PC-9 (cell line): ENCODE data around the gene IBA57.

Experiments
- EZH2 ChIP-seq: fragments of 200-600 bp; sonication (generic); IDR thresholded peaks from 2 replicates; pipeline ENCODE4 v1.8.0; 2017; ENCODE audit warnings: antibody characterized with exemption, low read depth
- TF ChIP-seq, protein P1 (sequence below): fragments of 200-600 bp; sonication (generic); conservative IDR thresholded peaks from 2 replicates; pipeline ENCODE4 v1.6.1; 2017; ENCODE audit warnings: mixed run types, antibody characterized with exemption, mild to moderate bottlenecking, moderate library complexity

DNA sequence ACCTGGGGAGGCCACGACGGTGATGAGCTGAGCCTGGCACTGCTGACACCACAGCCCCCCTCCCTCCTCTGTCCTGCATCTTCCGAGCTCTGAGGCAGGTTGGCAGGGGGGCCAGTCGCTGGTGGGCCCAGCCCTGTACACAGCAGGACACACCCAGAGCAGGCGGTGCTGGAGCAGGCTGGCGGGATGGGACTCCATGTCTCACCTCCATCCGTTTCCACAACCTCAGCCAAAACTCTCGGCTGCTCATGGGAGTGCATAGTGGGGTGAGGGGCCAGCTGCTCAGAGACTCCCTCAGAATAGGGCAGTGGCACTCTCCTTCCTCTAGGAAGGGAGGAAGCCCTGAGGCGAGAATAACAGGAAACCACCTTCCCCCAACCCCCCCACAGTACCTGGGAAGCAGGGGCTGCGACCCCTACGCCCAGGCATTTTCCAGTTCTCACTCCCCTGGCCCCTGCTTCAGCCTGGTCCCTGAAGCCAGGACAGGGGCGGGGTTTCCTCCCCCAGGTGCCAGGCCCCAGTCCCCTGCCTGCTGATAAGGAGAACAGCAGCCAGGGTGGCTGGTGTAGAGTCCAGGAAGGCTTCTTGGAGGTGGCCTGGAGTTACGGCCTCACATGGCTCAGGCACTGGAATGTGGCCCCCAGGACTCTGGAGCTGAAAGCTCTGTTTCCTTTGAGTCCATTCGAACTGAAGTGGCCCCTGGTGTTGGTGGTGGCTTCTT lies 3.2 kb upstream of the IBA57 start:
- TF ChIP-seq, protein P1, sequence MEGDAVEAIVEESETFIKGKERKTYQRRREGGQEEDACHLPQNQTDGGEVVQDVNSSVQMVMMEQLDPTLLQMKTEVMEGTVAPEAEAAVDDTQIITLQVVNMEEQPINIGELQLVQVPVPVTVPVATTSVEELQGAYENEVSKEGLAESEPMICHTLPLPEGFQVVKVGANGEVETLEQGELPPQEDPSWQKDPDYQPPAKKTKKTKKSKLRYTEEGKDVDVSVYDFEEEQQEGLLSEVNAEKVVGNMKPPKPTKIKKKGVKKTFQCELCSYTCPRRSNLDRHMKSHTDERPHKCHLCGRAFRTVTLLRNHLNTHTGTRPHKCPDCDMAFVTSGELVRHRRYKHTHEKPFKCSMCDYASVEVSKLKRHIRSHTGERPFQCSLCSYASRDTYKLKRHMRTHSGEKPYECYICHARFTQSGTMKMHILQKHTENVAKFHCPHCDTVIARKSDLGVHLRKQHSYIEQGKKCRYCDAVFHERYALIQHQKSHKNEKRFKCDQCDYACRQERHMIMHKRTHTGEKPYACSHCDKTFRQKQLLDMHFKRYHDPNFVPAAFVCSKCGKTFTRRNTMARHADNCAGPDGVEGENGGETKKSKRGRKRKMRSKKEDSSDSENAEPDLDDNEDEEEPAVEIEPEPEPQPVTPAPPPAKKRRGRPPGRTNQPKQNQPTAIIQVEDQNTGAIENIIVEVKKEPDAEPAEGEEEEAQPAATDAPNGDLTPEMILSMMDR, result no peak
- no peak for TF ChIP-seq EZH2
